Esophagus muscularis mucosa (tissue), 3 donors: ENCODE measurements around the gene CACNA2D3.

ENCODE experiments used
- CTCF ChIP-seq, 3 experiments: fragments of 200-600 bp in 2 of 3; fragments of 450-650 bp in 1 of 3; sonication (generic) in 2 of 3; IDR thresholded peaks; one replicate each; pipeline ENCODE4 v1.5.1; 2017 to 2019; ENCODE audit warnings: antibody characterized with exemption in 3 of 3, mild to moderate bottlenecking in 2 of 3, moderate library complexity in 1 of 3
- POLR2A ChIP-seq: fragments of 450-650 bp; IDR thresholded peaks from one replicate; pipeline ENCODE4 v1.6.1; 2017; ENCODE audit warnings: antibody characterized with exemption, moderate library complexity, mild to moderate bottlenecking, low read depth
- POLR2AphosphoS5 ChIP-seq, 2 donors: sonication (generic); formaldehyde crosslinking; IDR thresholded peaks; one replicate each; pipeline ENCODE4 v1.6.1; 2017; ENCODE audit warnings: antibody characterized with exemption in 2 of 2

- TF ChIP-seq POLR2AphosphoS5 (IDR thresholded peaks at IDR 0.05) (no peak), POLR2A (no peak), CTCF (IDR thresholded peaks at IDR 0.05) (no peak)
Measured at GRCh38 chr3:54578417-54578816, 456.1 kb downstream of the CACNA2D3 start.
